Tibial artery (tissue), 4 donors: ENCODE measurements around the gene SAMD14.

Experiments used
- DNase-seq, 2 donors: peaks; one replicate each; pipeline ENCODE4 v3.0.0-alpha.2; 2019
- H3K27ac ChIP-seq, 2 donors: fragments of 200-600 bp; sonication (generic) in 1 of 2; 1 replicate in 1 of 2; 2 replicates in 1 of 2; pipeline ENCODE4 v1.5.1; 2018 to 2019; ENCODE audit warnings: mild to moderate bottlenecking in 1 of 2
- H3K27me3 ChIP-seq, 2 donors: fragments of 200-600 bp; sonication (generic) in 1 of 2; one replicate each; pipeline versions ENCODE4 v1.5.1 to v1.6.0; 2016 to 2019
- H3K36me3 ChIP-seq, 3 donors: fragments of 200-600 bp; sonication (generic) in 2 of 3; one replicate each; pipeline ENCODE4 v1.5.1; 2016 to 2019; ENCODE audit warnings: mild to moderate bottlenecking in 2 of 3
- H3K4me1 ChIP-seq, 4 donors: fragments of 200-600 bp; sonication (generic) in 2 of 4; 1 replicate in 3 of 4; 2 replicates in 1 of 4; pipeline ENCODE4 v1.5.1; 2016 to 2019
- H3K4me3 ChIP-seq, 2 donors: fragments of 200-600 bp; sonication (generic) in 1 of 2; 1 replicate in 1 of 2; 2 replicates in 1 of 2; pipeline ENCODE4 v1.5.1; 2018 to 2019; ENCODE audit warnings: mild to moderate bottlenecking in 2 of 2
- H3K9me3 ChIP-seq, 3 donors: fragments of 200-600 bp; sonication (generic) in 1 of 3; one replicate each; pipeline ENCODE4 v1.5.1; 2016 to 2019
- intact Hi-C: fragments of 100-400 bp; cut with DNase I; formaldehyde crosslinking; loops from one replicate; pipeline ENCODE4 v1.15.0; 2023; ENCODE audit warnings: low total_unique reads
- TF ChIP-seq, protein P1 (sequence below), 2 experiments: fragments of 200-600 bp in 1 of 2; fragments of 450-650 bp in 1 of 2; IDR thresholded peaks; one replicate each; pipeline ENCODE4 v1.5.1; 2017 to 2019; ENCODE audit warnings: antibody characterized with exemption in 2 of 2, mild to moderate bottlenecking in 1 of 2, moderate library complexity in 1 of 2

The SAMD14 gene

DNA sequence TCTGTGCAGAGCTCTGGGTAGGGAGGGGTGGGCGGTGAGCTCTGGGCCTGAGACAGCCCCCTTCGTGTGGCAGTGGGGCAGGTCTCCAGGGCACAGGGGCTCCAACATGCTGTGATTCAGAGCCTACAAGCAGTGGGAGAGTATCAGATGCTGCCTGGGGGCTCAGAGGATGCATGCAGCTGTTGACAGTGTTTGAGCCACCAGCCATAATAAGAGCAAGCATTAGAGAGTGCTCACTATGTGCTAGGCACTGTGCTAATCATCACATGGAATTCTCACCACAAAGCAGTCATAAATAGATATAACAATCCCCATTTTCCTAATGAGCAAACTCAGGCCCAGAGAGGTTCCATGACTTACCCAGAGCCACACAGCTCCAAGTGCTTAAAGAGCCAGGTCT, 26.7 kb downstream of the SAMD14 start:
- TF ChIP-seq, protein P1, sequence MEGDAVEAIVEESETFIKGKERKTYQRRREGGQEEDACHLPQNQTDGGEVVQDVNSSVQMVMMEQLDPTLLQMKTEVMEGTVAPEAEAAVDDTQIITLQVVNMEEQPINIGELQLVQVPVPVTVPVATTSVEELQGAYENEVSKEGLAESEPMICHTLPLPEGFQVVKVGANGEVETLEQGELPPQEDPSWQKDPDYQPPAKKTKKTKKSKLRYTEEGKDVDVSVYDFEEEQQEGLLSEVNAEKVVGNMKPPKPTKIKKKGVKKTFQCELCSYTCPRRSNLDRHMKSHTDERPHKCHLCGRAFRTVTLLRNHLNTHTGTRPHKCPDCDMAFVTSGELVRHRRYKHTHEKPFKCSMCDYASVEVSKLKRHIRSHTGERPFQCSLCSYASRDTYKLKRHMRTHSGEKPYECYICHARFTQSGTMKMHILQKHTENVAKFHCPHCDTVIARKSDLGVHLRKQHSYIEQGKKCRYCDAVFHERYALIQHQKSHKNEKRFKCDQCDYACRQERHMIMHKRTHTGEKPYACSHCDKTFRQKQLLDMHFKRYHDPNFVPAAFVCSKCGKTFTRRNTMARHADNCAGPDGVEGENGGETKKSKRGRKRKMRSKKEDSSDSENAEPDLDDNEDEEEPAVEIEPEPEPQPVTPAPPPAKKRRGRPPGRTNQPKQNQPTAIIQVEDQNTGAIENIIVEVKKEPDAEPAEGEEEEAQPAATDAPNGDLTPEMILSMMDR (IDR thresholded peaks at IDR 0.05): no peak
- Histone ChIP-seq H3K27ac (peak overlapping the region; percentile 58 to 68), H3K4me1 (peaks cover 0 to 46% (median 37%) of the 10 kb centered on the region in 4 donors), H3K36me3 (peaks cover 30 to 92% (median 63%) of the 10 kb centered on the region in 3 donors), H3K9me3 (no peaks in the 10 kb centered on the region), H3K4me3 (no peak overlapping the region), H3K27me3 (no peaks in the 10 kb centered on the region)
- no peak for DNase-seq
- intact Hi-C loops: no loop called here

DNA sequence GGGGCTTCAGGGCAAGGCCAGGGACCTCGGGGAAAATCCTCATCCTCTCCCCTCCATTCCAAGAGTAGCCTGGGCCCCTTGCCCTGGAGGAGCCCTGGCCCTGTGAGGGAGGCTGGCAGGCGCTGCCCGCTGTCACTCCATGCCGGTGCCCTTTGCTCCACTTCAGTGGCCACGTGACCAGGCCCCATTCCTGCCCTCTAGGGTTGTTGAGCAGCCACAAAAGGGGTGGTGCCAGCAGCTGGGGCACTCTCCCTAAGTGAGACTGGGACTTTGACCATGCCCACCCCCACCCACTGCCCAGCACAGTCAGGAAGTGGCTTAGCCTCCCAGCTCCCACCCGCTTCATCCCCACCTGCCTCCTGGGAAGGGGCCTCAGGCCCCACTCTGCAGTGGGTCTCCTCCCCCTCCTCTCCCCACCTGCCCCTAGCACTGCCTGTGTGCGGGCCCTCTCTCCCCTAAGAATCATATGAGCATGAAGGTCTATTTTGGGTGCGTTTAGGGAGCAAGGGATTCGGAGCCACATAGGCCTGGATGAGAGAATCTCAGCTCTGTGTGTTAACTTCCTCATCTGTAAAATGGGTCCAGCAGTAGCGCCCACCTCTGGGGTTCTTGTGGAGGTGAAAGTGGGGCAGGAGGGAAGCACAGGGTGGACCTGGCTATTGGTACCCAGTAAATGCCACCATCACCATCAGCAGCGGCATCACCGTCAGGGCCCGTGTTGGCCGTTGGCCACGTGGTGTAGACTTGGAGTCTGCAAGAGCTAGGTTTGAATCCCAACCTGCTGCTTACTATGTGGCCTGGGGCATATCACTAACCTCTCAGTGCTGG, 27.6 kb downstream of the SAMD14 start:
- peaks cover 0 to 52% (median 39%) of the 10 kb centered on the region in 4 donors for H3K4me1 ChIP-seq
- peak overlapping the region; percentile 58 to 68 for H3K27ac ChIP-seq
- H3K9me3 ChIP-seq: no peaks in the 10 kb centered on the region
- intact Hi-C loops: no loop called here
- peaks cover 30 to 92% (median 62%) of the 10 kb centered on the region in 3 donors for H3K36me3 ChIP-seq
- H3K27me3 ChIP-seq: no peaks in the 10 kb centered on the region
- no peak overlapping the region for H3K4me3 ChIP-seq
- TF ChIP-seq, protein P1 (IDR thresholded peaks at IDR 0.05): no peak
- DNase-seq: peak; percentile 58 to 89

DNA sequence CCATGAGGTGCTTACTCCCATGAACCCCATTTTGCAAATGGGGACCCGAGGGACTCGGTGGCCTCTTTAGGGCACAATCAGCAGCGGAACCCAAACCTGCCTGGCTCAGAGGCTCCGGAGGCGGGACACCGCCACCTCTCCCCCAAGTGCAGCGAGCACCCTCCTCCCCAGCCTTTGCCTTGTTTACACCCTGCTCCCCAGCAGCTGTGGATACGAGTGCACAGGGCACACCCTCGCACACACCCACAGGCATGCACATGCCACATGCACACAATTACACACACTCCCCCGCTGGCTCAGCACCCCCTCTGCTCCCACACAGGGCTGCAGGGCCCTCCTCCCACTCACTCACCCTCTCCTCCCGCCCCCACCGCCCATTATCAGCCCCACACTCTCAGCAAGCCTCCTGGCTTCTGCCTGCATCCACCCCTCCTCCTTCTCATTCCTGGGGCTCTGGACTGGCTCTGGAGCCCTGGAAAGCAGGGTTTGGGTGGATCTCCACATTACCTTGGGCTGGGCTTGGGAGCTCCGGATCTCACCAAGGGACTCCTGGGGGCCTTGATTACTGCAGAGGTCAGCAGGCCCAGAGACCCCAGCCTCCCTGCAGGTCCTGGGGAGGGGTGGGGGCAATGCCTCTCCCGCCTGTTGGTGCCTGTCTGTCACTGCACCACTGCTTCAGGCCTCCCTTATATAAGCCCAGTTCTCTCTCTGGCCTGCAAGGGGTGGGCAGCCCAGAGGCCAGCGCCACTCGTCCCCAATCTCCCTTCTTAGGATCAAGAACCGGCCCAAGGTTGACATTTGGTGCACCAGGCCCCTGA, 28.4 kb downstream of the SAMD14 start:
- DNase-seq: no peak
- Histone ChIP-seq H3K4me1 (peaks cover 0 to 60% (median 47%) of the 10 kb centered on the region in 4 donors), H3K9me3 (no peaks in the 10 kb centered on the region), H3K4me3 (no peak overlapping the region), H3K27me3 (no peaks in the 10 kb centered on the region), H3K27ac (peak overlapping the region; percentile 58 to 68), H3K36me3 (peaks cover 22 to 87% (median 57%) of the 10 kb centered on the region in 3 donors)
- intact Hi-C loops: no loop called here
- TF ChIP-seq, protein P1 (IDR thresholded peaks at IDR 0.05): no peak

- Histone ChIP-seq H3K36me3 (peaks cover 19 to 81% (median 50%) of the 10 kb centered on the region in 3 donors), H3K4me3 (no peak overlapping the region), H3K4me1 (peaks cover 0 to 66% (median 53%) of the 10 kb centered on the region in 4 donors), H3K9me3 (no peaks in the 10 kb centered on the region), H3K27me3 (no peaks in the 10 kb centered on the region), H3K27ac (peak overlapping the region; percentile 58 to 68)
- intact Hi-C loops: no loop called here
- TF ChIP-seq, protein P1 (IDR thresholded peaks at IDR 0.05): no peak
- DNase-seq: no peak
Measured at GRCh38 chr17:50100921-50101345, 29.0 kb downstream of the SAMD14 start.

GRCh38 chr17:50100480-50100883, 29.5 kb downstream of the SAMD14 start:
- no peaks in the 10 kb centered on the region for H3K27me3 ChIP-seq
- peaks cover 0 to 71% (median 54%) of the 10 kb centered on the region in 4 donors for H3K4me1 ChIP-seq
- H3K9me3 ChIP-seq: no peaks in the 10 kb centered on the region
- peak overlapping the region; percentile 58 to 68 for H3K27ac ChIP-seq
- no peak overlapping the region for H3K4me3 ChIP-seq
- TF ChIP-seq, protein P1 (IDR thresholded peaks at IDR 0.05): no peak
- intact Hi-C loops: no loop called here
- H3K36me3 ChIP-seq: peaks cover 19 to 76% (median 46%) of the 10 kb centered on the region in 3 donors
- no peak for DNase-seq
